Spleen (tissue), 11 donors: Measurements from ENCODE around the gene CSRNP2. TPM values are rescaled to one million over a fixed set of nuclear protein-coding genes. Genes with fewer than 3 reads are reported as not detected.
"Not testable (repeated sequence)": the region's sequence is repeated elsewhere in the genome, so short reads cannot be mapped to it uniquely, and the experiment has no call there.

Source experiments
- DNase-seq: peaks from one replicate; pipeline ENCODE4 v3.0.0-alpha.2; 2020
- H3K27ac ChIP-seq, 8 donors: fragments of 200-600 bp; sonication (generic) in 7 of 8; 1 replicate in 4 of 8; 2 replicates in 4 of 8; pipeline versions ENCODE4 v1.5.0 to v1.8.0; 2016 to 2021; ENCODE audit warnings: inconsistent platforms in 4 of 8, mild to moderate bottlenecking in 4 of 8, moderate library complexity in 1 of 8
- H3K27me3 ChIP-seq, 7 donors: fragments of 200-600 bp; sonication (generic) in 6 of 7; replicated peaks in 1 of 7; 1 replicate in 4 of 7; 2 replicates in 3 of 7; pipeline versions ENCODE4 v1.5.0 to v1.8.0; 2016 to 2021; ENCODE audit warnings: inconsistent platforms in 3 of 7, mild to moderate bottlenecking in 1 of 7
- H3K36me3 ChIP-seq, 6 donors: fragments of 200-600 bp; sonication (generic) in 5 of 6; 1 replicate in 4 of 6; 2 replicates in 2 of 6; pipeline versions ENCODE4 v1.5.0 to v1.8.0; 2016 to 2021; ENCODE audit warnings: inconsistent platforms in 2 of 6
- H3K4me1 ChIP-seq, 6 donors: fragments of 200-600 bp; sonication (generic) in 5 of 6; 1 replicate in 3 of 6; 2 replicates in 3 of 6; pipeline versions ENCODE4 v1.5.0 to v1.8.0; 2016 to 2021; ENCODE audit warnings: inconsistent platforms in 3 of 6
- H3K4me3 ChIP-seq, 8 donors: fragments of 200-600 bp; sonication (generic) in 7 of 8; 1 replicate in 4 of 8; 2 replicates in 4 of 8; pipeline versions ENCODE4 v1.5.0 to v1.8.0; 2016 to 2021; ENCODE audit warnings: inconsistent platforms in 4 of 8, mild to moderate bottlenecking in 4 of 8, moderate library complexity in 2 of 8
- H3K9me3 ChIP-seq, 8 donors: fragments of 200-600 bp; sonication (generic) in 7 of 8; 1 replicate in 4 of 8; 2 replicates in 4 of 8; pipeline versions ENCODE4 v1.5.0 to v1.8.0; 2016 to 2021; ENCODE audit warnings: inconsistent platforms in 4 of 8
- POLR2A ChIP-seq, 3 donors: fragments of 450-650 bp; IDR thresholded peaks; one replicate each; pipeline ENCODE4 v1.5.1; 2017; ENCODE audit warnings: antibody characterized with exemption in 3 of 3, mild to moderate bottlenecking in 1 of 3
- POLR2AphosphoS5 ChIP-seq, 3 donors: sonication (generic); formaldehyde crosslinking; IDR thresholded peaks; one replicate each; pipeline ENCODE4 v1.5.1; 2017; ENCODE audit warnings: antibody characterized with exemption in 3 of 3
- WGBS, 5 donors: extraction: QIAGEN DNeasy Blood & Tissue Kit in 3 of 5; methylation state at CpG; one replicate each; pipeline versions ENCODE4 v1.1.5 to v1.1.7; 2013 to 2018; 5-methylcytosine and 5-hydroxymethylcytosine counted together
- intact Hi-C: fragments of 100-400 bp; cut with DNase I; formaldehyde crosslinking; loops from one replicate; pipeline ENCODE4 v1.15.0; 2023; ENCODE audit warnings: low total_unique reads
- polyA plus RNA-seq, 3 donors: library from polyadenylated mRNA; stranded (reverse); fragments of 200-250 nt; gene quantifications; one replicate each; pipeline ENCODE4 v1.2.1, GENCODE V29; 2013
- total RNA-seq, 7 donors: library from RNA; depleted of rRNA in 3 of 7; stranded (reverse); fragments of >200 nt in 3 of 7; fragmentation: NEBNext Ultra II Directional in 4 of 7; extraction: Animal tissue kit (Norgen Biotek cat#: 25700) in 4 of 7; gene quantifications; one replicate each; pipeline versions ENCODE4 v1.1.0 to v1.2.1, GENCODE V29; 2016 to 2021
- TF ChIP-seq, protein P1 (sequence below), 11 experiments: fragments of 200-600 bp in 7 of 11; fragments of 450-650 bp in 4 of 11; sonication (generic) in 4 of 11; IDR thresholded peaks in 8 of 11; conservative IDR thresholded peaks in 3 of 11; 1 replicate in 7 of 11; 2 replicates in 4 of 11; pipeline versions ENCODE4 v1.4.0 to v1.8.0; 2016 to 2021; ENCODE audit warnings: antibody characterized with exemption in 11 of 11, inconsistent platforms in 4 of 11, mild to moderate bottlenecking in 1 of 11
- donor health status: healthy with polysubstance abuse.
- donor health status: DM: no; HTN: no; CAD: no; lungs with moderate emphysema.
- donor health status: DM: no; HTN: no; CAD: no.
- donor health status: Bipolar disorder and iron deficiency.
- donor health status: healthy.
- donor health status: DM: no; HTN: no; CAD: no.
- donor health status: DM: yes; HTN: yes; CAD: no.

The CSRNP2 gene
- total and polyA plus RNA-seq, 10 donors, result 3.7 to 41.8 (median 23.1) TPM

DNA sequence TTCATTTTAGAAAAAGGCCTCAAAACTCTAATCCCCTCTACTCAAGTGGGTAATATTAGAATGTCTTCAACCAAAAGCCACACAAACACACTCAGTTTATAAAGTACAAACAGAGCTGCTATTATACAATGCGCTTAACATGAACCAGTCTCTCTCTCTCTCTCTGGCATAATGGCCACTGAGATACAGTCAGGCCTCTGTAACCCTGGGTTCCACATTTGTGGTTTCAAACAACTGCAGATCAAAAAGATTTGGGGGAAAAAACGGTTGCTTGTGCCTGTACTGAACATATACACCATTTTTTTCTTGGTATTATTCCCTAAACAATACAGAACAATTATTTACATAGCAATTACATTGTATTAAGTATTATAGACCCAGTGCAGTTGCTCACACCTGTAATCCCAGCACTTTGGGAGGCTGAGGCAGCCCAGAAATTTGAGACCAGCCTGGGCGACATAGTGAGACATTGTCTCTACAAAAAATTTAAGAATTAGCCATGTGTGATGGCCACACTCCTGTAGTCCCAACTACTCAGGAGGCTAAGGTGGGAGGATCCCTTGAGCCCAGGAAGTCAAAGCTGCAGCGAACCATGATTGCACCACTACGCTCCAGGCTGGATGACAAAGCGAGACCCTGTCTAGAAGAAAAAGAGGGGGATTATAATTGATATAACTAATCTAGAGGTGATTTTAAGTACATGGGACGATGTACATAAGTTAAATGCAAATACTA lies 62.8 kb downstream of the CSRNP2 start:
- Histone ChIP-seq H3K4me1 (peaks cover 23 to 73% (median 45%) of the 10 kb centered on the region in 6 donors), H3K4me3 (no peak overlapping the region), H3K36me3 (no peaks in the 10 kb centered on the region), H3K27ac (no peak overlapping the region), H3K27me3 (no peaks in the 10 kb centered on the region), H3K9me3 (no peaks in the 10 kb centered on the region)
- 67 to 80% (median 73%) methylated on average over 7 of the region's 7 CpGs for WGBS, 5 donors
- TF ChIP-seq POLR2AphosphoS5 (IDR thresholded peaks at IDR 0.05) (no peak), POLR2A (IDR thresholded peaks at IDR 0.05) (no peak)
- TF ChIP-seq, protein P1, sequence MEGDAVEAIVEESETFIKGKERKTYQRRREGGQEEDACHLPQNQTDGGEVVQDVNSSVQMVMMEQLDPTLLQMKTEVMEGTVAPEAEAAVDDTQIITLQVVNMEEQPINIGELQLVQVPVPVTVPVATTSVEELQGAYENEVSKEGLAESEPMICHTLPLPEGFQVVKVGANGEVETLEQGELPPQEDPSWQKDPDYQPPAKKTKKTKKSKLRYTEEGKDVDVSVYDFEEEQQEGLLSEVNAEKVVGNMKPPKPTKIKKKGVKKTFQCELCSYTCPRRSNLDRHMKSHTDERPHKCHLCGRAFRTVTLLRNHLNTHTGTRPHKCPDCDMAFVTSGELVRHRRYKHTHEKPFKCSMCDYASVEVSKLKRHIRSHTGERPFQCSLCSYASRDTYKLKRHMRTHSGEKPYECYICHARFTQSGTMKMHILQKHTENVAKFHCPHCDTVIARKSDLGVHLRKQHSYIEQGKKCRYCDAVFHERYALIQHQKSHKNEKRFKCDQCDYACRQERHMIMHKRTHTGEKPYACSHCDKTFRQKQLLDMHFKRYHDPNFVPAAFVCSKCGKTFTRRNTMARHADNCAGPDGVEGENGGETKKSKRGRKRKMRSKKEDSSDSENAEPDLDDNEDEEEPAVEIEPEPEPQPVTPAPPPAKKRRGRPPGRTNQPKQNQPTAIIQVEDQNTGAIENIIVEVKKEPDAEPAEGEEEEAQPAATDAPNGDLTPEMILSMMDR (IDR thresholded peaks at IDR 0.05 in 8 of 11, conservative IDR thresholded peaks at IDR 0.05 in 3 of 11), result no peak
- no peak for DNase-seq
- intact Hi-C loops, result no loop called here

DNA sequence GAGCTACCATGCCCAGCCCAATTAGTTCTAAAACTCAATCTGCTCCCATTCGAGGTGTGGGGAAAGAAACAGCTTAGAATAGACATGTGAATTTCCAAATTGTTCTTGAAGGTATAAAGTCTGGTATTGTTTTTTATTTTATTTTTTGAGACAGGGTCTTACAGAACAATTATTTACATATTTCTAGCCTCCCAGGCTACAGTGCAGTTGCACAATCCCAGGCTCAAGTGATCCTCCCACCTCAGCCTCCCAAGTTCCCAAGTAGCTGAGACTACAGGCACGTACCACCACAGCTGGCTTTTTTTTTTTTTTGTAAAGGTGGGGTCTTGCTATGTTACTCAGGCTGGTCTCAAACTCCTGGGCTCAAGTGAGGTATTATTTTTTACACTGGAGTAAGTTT lies 63.5 kb downstream of the CSRNP2 start:
- 70 to 86% (median 81%) methylated on average over 2 of the region's 2 CpGs for WGBS, 5 donors
- Histone ChIP-seq H3K27me3 (no peaks in the 10 kb centered on the region), H3K4me1 (peaks cover 17 to 67% (median 38%) of the 10 kb centered on the region in 6 donors), H3K4me3 (no peak overlapping the region), H3K36me3 (no peaks in the 10 kb centered on the region), H3K27ac (no peak overlapping the region), H3K9me3 (no peaks in the 10 kb centered on the region)
- DNase-seq, result no peak
- intact Hi-C loops, result no loop called here
- TF ChIP-seq, protein P1 (IDR thresholded peaks at IDR 0.05 in 8 of 11, conservative IDR thresholded peaks at IDR 0.05 in 3 of 11), result no peak
- TF ChIP-seq POLR2AphosphoS5 (IDR thresholded peaks at IDR 0.05) (no peak), POLR2A (IDR thresholded peaks at IDR 0.05) (no peak)

DNA sequence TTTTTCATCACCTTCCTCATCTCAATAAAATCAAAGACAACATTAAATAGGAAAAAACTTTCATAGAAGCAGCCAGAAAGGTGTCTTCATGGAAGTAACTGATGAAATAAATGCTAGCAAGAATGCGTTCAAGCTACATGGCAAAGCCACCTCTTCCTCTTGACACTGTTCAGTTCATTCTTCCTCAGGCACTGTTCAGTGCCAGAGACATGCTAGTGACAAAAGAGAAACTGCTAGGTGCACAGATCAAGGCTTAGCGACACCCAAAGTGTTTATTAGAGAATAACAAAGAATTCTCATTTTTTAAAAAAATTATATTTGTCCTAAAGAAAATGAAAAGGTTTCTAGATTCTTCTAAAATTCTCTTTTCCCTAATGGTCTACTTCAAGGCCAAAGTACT lies 64.4 kb downstream of the CSRNP2 start:
- DNase-seq, result no peak
- no peaks in the 10 kb centered on the region for H3K27me3 ChIP-seq
- H3K27ac ChIP-seq, result no peak overlapping the region
- no peaks in the 10 kb centered on the region for H3K9me3 ChIP-seq
- TF ChIP-seq, protein P1 (IDR thresholded peaks at IDR 0.05 in 8 of 11, conservative IDR thresholded peaks at IDR 0.05 in 3 of 11), result no peak
- TF ChIP-seq POLR2A (IDR thresholded peaks at IDR 0.05) (no peak), POLR2AphosphoS5 (IDR thresholded peaks at IDR 0.05) (no peak)
- H3K36me3 ChIP-seq, result no peaks in the 10 kb centered on the region
- H3K4me3 ChIP-seq, result no peak overlapping the region
- intact Hi-C loops, result no loop called here
- H3K4me1 ChIP-seq, result peaks cover 10 to 57% (median 29%) of the 10 kb centered on the region in 6 donors
- 80 to 91% (median 87%) methylated on average over 2 of the region's 2 CpGs for WGBS, 5 donors

DNA sequence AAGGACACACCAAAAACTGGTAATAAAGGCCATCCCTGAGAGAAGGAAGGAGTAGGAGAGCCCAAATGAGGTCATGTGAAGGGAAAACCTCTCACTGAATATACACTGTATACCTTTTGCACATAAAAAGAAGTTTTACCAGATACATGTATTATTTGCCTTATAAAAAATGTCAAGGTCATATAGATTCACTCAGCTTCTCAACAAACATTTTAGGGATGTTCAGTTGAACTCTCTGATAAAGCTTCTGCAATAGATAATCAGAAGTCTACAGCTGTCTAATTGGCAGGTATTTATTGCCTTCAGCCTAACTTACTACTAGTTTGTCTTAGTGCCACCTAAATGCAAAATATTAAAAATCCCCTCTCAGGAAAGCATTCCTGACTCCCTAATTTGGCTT lies 65.9 kb downstream of the CSRNP2 start:
- TF ChIP-seq, protein P1 (IDR thresholded peaks at IDR 0.05 in 8 of 11, conservative IDR thresholded peaks at IDR 0.05 in 3 of 11), result no peak
- no peak for TF ChIP-seq POLR2A (IDR thresholded peaks at IDR 0.05)
- TF ChIP-seq POLR2AphosphoS5 (IDR thresholded peaks at IDR 0.05), result no peak
- no peaks in the 10 kb centered on the region for H3K27me3 ChIP-seq
- no peaks in the 10 kb centered on the region for H3K9me3 ChIP-seq
- H3K4me3 ChIP-seq, result no peak overlapping the region
- H3K27ac ChIP-seq, result no peak overlapping the region
- no peak for DNase-seq
- H3K36me3 ChIP-seq, result no peaks in the 10 kb centered on the region
- intact Hi-C loops, result no loop called here
- H3K4me1 ChIP-seq, result peaks cover 5 to 55% (median 25%) of the 10 kb centered on the region in 6 donors

DNA sequence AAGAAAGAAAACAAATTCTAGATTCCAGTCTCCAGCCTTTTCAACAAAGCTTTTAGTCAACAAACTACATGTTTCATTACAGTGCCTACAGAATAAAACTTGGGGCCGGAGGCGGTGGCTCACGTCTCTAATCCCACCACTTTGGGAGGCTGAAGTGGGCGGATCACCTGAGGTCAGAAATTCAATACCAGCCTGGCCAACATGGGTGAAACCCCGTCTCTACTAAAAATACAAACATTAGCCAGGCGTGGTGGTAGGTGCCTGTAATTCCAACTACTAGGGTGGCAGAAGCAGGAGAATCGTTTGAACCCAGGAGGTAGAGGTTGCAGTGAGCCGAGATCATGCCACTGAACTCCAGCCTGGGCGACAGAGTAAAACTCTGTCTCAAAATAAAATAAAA lies 68.9 kb downstream of the CSRNP2 start:
- H3K27me3 ChIP-seq, DNase-seq, H3K36me3 ChIP-seq, intact Hi-C loops, H3K9me3 ChIP-seq, H3K4me3 ChIP-seq, H3K27ac ChIP-seq: not testable (repeated sequence)
- 95 to 97% (median 97%) methylated on average over 9 of the region's 9 CpGs for WGBS, 5 donors
- H3K4me1 ChIP-seq, result peaks cover 0 to 53% (median 15%) of the 10 kb centered on the region in 6 donors
